Sigmoid colon (tissue), 3 donors: ENCODE measurements around the gene ZNF480.

Experiments
- POLR2A ChIP-seq, 2 donors: fragments of 450-650 bp; IDR thresholded peaks; one replicate each; pipeline ENCODE4 v1.6.1; 2016; ENCODE audit warnings: antibody characterized with exemption in 2 of 2, mild to moderate bottlenecking in 2 of 2, moderate library complexity in 2 of 2
- TF ChIP-seq, protein P1 (sequence below), 4 experiments: fragments of 450-650 bp in 3 of 4; fragments of 200-600 bp in 1 of 4; IDR thresholded peaks; one replicate each; pipeline ENCODE4 v1.5.1; 2016 to 2019; ENCODE audit warnings: antibody characterized with exemption in 4 of 4, mild to moderate bottlenecking in 3 of 4, moderate library complexity in 2 of 4

DNA sequence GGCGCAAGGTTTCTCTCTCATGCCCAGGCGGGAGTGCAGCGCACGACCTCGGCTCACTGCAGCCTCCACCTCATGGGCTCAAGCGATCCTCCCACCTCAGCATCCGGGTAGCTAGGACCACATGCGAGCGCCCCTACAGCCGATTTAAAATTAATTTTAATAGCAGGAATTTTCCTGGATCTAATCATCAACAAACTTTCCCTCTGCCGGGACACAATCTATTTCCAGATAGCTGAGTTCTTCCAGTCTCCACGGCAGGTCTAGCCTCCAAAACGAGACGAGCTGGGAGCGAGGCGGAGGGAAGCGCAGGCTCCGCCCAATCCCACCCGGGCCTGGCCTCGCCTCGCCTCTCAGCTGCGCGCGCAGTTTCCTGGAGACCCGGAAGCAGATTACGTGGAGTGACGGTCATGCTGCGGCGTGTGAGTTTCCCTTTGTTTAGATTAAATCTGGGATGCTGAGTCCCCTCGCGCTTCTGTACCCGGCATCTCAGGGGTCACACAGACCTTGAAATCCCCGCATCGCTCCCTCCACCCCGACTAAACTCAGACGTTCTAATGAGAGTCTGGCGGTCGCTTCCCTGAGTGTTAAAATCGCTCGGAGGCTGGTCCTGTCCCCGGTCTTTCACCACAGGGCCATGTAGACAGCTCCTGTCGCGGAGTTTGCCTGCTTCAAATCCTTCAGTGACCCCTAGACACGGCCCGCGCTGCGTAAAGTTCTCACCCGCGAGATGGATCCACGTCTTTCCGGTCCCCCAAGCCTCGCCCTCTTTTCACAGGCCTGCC, 72.8 kb downstream of the ZNF480 start, which contains the start of gene ZNF880:
- TF ChIP-seq, protein P1, sequence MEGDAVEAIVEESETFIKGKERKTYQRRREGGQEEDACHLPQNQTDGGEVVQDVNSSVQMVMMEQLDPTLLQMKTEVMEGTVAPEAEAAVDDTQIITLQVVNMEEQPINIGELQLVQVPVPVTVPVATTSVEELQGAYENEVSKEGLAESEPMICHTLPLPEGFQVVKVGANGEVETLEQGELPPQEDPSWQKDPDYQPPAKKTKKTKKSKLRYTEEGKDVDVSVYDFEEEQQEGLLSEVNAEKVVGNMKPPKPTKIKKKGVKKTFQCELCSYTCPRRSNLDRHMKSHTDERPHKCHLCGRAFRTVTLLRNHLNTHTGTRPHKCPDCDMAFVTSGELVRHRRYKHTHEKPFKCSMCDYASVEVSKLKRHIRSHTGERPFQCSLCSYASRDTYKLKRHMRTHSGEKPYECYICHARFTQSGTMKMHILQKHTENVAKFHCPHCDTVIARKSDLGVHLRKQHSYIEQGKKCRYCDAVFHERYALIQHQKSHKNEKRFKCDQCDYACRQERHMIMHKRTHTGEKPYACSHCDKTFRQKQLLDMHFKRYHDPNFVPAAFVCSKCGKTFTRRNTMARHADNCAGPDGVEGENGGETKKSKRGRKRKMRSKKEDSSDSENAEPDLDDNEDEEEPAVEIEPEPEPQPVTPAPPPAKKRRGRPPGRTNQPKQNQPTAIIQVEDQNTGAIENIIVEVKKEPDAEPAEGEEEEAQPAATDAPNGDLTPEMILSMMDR (IDR thresholded peaks at IDR 0.05): no peak
- TF ChIP-seq POLR2A (IDR thresholded peaks at IDR 0.05): peak in 1 of 2 donors; percentile 43
